Measurements from ENCODE around the gene NSG1.

NSG1 gene

GRCh38 chr4:4437798-4438470 lies 51.0 kb downstream of the NSG1 start:
- TF ChIP-seq, protein P1, sequence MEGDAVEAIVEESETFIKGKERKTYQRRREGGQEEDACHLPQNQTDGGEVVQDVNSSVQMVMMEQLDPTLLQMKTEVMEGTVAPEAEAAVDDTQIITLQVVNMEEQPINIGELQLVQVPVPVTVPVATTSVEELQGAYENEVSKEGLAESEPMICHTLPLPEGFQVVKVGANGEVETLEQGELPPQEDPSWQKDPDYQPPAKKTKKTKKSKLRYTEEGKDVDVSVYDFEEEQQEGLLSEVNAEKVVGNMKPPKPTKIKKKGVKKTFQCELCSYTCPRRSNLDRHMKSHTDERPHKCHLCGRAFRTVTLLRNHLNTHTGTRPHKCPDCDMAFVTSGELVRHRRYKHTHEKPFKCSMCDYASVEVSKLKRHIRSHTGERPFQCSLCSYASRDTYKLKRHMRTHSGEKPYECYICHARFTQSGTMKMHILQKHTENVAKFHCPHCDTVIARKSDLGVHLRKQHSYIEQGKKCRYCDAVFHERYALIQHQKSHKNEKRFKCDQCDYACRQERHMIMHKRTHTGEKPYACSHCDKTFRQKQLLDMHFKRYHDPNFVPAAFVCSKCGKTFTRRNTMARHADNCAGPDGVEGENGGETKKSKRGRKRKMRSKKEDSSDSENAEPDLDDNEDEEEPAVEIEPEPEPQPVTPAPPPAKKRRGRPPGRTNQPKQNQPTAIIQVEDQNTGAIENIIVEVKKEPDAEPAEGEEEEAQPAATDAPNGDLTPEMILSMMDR (IDR thresholded peaks at IDR 0.05; ENCODE audit: low read depth, low read length), result no peak
- H3K4me3 ChIP-seq (ENCODE audit: low read depth, low read length), result no peak overlapping the region

GRCh38 chr4:4438891-4439290 lies 52.0 kb downstream of the NSG1 start:
- no peak overlapping the region for H3K4me3 ChIP-seq (ENCODE audit: low read depth, low read length)
- TF ChIP-seq, protein P1 (IDR thresholded peaks at IDR 0.05; ENCODE audit: low read depth, low read length), result no peak

DNA sequence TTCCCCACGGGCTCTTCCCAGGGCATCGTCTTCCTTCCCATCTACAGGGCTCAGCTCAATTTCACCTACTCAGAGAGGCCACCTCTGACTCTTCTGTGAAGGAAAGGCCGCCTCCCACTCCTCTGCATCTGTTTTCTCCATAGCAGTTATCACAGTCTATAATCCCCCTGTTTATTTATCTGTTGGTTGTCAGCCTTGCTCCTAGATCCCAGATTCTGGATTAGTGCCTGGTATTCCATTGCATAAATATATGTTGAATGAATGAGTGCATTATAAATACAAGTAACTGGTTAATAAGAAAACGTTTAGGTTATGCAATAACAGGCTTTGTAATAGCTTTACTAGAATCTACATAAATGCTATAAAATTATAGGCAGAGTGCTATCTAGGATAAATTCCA lies 52.9 kb downstream of the NSG1 start:
- TF ChIP-seq, protein P1 (IDR thresholded peaks at IDR 0.05; ENCODE audit: low read depth, low read length), result no peak
- no peak overlapping the region for H3K4me3 ChIP-seq (ENCODE audit: low read depth, low read length)

DNA sequence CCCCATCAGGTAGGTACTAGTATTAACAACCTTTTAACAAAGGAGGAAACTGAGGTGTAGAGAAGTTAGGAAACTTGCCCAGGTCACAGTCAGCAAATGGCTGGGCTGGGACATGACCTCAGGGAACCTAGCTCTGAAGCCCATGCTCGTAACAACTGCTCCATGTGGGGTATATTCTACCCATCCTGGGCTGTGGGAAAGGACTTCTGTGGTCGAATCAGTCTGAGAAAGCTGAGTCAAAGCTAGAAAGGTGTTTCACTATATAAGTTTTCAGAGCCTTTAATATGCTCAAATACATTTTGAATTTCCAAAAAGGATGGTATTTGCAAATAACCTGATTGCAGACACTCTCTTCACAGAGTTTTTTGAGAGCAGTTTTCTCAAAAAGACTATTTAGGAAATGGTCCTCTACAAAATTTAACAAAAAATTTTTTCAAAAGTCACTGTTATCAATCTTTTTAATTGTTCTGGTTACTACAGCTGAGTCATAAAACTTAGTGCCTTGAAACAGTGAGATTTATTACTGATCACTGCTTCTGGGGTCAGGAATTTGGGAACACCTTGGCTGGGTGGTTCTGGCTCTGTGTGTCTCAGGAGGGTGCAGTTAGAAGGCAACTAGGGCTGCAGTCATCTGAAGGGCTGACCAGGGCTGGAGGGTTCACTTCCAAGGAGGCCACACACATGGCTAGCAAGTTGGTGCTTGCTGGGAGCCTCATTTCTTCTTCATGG lies 53.6 kb downstream of the NSG1 start:
- no peak overlapping the region for H3K4me3 ChIP-seq (ENCODE audit: low read depth, low read length)
- TF ChIP-seq, protein P1 (IDR thresholded peaks at IDR 0.05; ENCODE audit: low read depth, low read length), result no peak

DNA sequence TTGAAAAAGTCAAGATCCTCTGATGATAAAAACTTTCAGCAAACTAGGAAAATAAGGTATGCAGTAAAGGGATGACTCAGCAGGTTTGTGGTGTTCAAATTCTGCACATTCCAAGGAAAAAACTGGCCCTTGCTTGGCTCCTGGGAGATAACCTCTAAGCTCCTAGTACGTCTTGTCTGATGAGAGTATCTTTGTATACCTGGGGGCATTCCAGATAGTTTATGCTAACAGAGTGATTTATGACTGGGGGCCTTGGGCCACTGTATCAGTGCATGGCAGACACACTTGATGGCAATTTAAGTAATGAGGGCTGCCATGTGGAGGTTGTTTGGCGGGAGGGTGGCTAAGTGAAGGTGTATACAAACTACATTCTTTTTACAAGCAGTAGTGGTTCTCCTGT lies 56.9 kb downstream of the NSG1 start:
- no peak overlapping the region for H3K4me3 ChIP-seq (ENCODE audit: low read depth, low read length)
- TF ChIP-seq, protein P1 (IDR thresholded peaks at IDR 0.05; ENCODE audit: low read depth, low read length), result no peak

DNA sequence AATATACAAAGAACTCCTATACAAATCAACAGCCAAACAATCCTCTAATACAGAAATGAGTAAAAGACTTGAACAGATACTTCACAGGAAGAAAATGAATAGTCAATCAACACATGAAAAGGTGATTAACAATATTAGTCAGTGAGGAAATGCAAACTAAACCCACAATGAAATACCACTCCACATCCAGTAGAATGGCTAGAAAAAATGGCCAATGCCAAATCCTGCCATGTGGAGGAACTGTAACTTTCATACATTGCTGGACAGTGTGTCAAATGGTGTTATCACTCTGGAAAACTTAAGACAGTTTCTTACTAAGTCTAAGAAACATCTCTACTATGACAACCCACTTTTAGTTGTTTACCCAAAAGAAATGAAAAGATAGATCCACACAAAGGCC lies 59.5 kb downstream of the NSG1 start:
- TF ChIP-seq, protein P1 (IDR thresholded peaks at IDR 0.05; ENCODE audit: low read depth, low read length), result no peak
- H3K4me3 ChIP-seq (ENCODE audit: low read depth, low read length), result no peak overlapping the region

DNA sequence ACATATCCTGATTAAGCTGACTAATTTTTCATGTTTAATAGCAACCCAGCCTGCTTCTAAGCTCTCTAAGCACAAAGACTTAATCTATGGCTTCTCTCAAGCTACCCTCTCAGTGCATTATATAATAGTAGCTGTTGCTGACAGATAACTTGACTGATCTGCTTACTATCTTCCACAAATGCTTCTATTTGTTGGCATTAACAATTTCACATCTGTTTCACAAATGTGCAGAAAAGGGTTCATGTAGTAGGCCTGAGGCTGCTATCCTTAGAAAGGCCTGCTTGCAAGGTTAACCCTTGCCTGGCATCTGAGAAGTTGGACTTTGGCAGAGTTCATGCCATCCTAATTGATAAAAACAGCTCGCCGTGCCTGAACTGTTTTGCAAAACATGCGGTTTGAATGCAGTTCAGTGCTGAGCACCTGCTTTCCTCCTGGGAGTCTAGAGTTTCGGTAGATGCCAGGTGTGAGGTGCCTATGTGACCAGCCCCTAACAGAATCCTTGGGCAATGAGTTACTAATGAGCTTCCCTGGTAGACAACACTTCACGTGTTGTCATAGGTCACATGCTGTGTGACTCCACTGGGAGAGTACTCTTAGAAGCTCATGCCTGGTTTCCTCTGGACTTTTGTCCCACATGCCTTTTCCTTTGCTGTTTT lies 68.4 kb downstream of the NSG1 start:
- no peak overlapping the region for H3K4me3 ChIP-seq (ENCODE audit: low read depth, low read length)
- TF ChIP-seq, protein P1 (IDR thresholded peaks at IDR 0.05; ENCODE audit: low read depth, low read length), result no peak

Data from WI38 (cell line).